Measurements from ENCODE around the gene IL11RA.
A peak's percentile ranks its signal among the peaks of the same experiment; 100 is the strongest.

IL11RA gene

DNA sequence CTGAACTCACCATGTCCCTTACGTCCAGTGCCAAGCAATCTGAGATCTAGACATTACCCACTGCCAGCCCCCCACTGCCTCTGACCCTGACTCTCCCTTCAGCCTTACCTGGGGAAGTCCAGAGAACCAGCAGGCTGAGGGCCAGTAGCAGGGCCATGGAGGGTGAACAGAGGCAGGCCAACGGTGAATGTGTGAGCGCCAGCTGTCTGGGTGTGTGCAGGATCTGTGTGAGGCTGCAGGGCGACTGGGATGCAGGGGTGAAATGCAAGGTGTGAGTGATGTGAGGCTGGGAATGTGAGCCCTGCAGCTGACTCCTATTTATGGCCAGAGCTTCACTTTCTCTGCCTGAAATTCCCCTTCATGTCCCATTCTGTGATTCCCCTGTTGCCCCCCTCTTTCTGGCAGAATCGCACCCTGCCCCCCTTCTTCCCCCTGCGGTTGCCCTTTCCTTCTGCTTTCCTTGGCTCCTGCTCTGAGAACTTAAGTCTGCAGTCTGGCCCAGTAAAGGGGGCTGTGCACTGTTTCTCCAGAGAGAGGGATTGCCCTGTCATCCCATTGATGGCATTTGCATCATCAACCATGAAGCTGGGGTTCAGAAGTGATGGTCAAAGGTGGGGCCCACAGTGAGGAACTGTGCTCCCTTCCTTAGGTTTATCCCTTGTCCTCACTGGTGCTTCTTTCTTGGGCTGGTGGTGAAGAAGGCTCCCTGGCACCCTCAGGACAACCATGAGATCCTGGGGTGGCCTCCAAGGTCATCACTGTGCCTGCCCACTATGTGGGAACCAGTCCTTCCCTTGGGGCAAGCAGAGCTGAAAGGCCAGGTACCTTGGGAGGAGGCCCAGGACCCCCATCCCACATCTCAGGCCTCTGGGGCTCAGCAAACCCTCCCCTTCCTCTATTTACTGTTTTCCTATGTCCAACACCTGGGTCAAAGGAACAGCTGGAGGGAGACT, 39.3 kb downstream of the IL11RA start, which contains the start of gene CCL19:
TSS of gene CCL19 (minus strand) at position 294 of the 953 bp plus-strand sequence. CDS start at position 157, 137 bp downstream.
- H3K27ac ChIP-seq (ENCODE audit: low read depth, low read length): no peak within 1 kb of the TSS
- no peak within 1 kb of the TSS for H3K4me3 ChIP-seq (ENCODE audit: low read depth, low read length)
- H3K79me1 ChIP-seq (ENCODE audit: low read length): no peaks in the 10 kb centered on the region
- H3K36me3 ChIP-seq (ENCODE audit: control insufficient read depth in 1 of 2, insufficient read depth in 2 of 2, low read length in 2 of 2): no peaks in the 10 kb centered on the region
- no peak within 1 kb of the TSS for H3K4ac ChIP-seq (ENCODE audit: low read depth, low read length)
- H2AFZ ChIP-seq (ENCODE audit: insufficient read depth, low read length, poor library complexity): no peak within 1 kb of the TSS
- no peak within 1 kb of the TSS for H3K9ac ChIP-seq (ENCODE audit: low read length)
- H3K14ac ChIP-seq (ENCODE audit: low read length): no peak within 1 kb of the TSS
- no peaks in the 10 kb centered on the region for H3K27me3 ChIP-seq (ENCODE audit: insufficient read depth, low read length)
- H2AK5ac ChIP-seq (ENCODE audit: low read length): no peak within 1 kb of the TSS
- H3K79me2 ChIP-seq (ENCODE audit: control insufficient read depth, insufficient read depth, low read length, poor library complexity): no peaks in the 10 kb centered on the region
- WGBS (ENCODE audit: extremely low coverage, insufficient coverage, insufficient read length): no CpG with 5 or more reads among the region's 6 CpGs
- H2BK12ac ChIP-seq (ENCODE audit: low read length): no peak within 1 kb of the TSS
- no peak within 1 kb of the TSS for H2BK120ac ChIP-seq (ENCODE audit: insufficient read depth, low read length, poor library complexity)
- H3K4me2 ChIP-seq (ENCODE audit: low read length): no peak within 1 kb of the TSS
- H3K4me1 ChIP-seq (ENCODE audit: control insufficient read depth in 1 of 2, insufficient read depth in 2 of 2, low read length in 2 of 2): no peaks in the 10 kb centered on the region
- H4K8ac ChIP-seq (ENCODE audit: low read depth, low read length): no peak within 1 kb of the TSS
- DNase-seq: no peak
- H4K91ac ChIP-seq (ENCODE audit: low read depth, low read length): no peak within 1 kb of the TSS
- H3K18ac ChIP-seq (ENCODE audit: low read length): no peak within 1 kb of the TSS
- no peak within 1 kb of the TSS for H4K12ac ChIP-seq (ENCODE audit: low read depth, low read length)
- no peak within 1 kb of the TSS for H3K23ac ChIP-seq (ENCODE audit: low read length)
- H3K9me3 ChIP-seq (ENCODE audit: insufficient read depth, low read depth, low read length): no peaks in the 10 kb centered on the region
- H2BK5ac ChIP-seq (ENCODE audit: low read depth, low read length, poor library complexity): no peak within 1 kb of the TSS

DNA sequence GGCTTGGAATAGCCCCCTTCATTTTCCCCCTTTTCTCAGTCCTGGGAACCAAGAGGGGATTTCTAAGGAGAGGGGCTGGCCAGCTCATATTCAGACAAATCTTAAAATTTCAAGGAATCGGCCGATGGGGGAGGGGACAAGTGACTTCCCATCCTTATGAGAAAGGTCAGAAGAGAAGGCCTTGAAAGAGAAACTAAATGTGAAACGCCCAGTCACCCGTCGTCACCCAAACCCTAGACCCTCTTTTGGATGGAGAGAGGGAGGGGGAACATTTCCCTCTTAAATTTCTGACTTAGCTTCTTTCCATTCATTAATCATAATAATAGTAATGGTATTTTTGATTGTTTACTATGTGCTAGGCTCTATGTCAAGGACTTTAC, 39.9 kb downstream of the IL11RA start:
- no peak overlapping the region for H2AFZ ChIP-seq (ENCODE audit: insufficient read depth, low read length, poor library complexity)
- no peaks in the 10 kb centered on the region for H3K79me2 ChIP-seq (ENCODE audit: control insufficient read depth, insufficient read depth, low read length, poor library complexity)
- no peak overlapping the region for H3K4me3 ChIP-seq (ENCODE audit: low read depth, low read length)
- H3K4me2 ChIP-seq (ENCODE audit: low read length): no peak overlapping the region
- H2BK120ac ChIP-seq (ENCODE audit: insufficient read depth, low read length, poor library complexity): no peak overlapping the region
- H4K91ac ChIP-seq (ENCODE audit: low read depth, low read length): no peak overlapping the region
- H3K4ac ChIP-seq (ENCODE audit: low read depth, low read length): no peak overlapping the region
- H3K14ac ChIP-seq (ENCODE audit: low read length): no peak overlapping the region
- H3K18ac ChIP-seq (ENCODE audit: low read length): no peak overlapping the region
- H3K9ac ChIP-seq (ENCODE audit: low read length): no peak overlapping the region
- no peak overlapping the region for H2BK12ac ChIP-seq (ENCODE audit: low read length)
- H3K36me3 ChIP-seq (ENCODE audit: control insufficient read depth in 1 of 2, insufficient read depth in 2 of 2, low read length in 2 of 2): no peaks in the 10 kb centered on the region
- H3K9me3 ChIP-seq (ENCODE audit: insufficient read depth, low read depth, low read length): no peaks in the 10 kb centered on the region
- H4K12ac ChIP-seq (ENCODE audit: low read depth, low read length): no peak overlapping the region
- H3K4me1 ChIP-seq (ENCODE audit: control insufficient read depth in 1 of 2, insufficient read depth in 2 of 2, low read length in 2 of 2): no peaks in the 10 kb centered on the region
- H2AK5ac ChIP-seq (ENCODE audit: low read length): no peak overlapping the region
- no CpG with 5 or more reads among the region's 5 CpGs for WGBS (ENCODE audit: extremely low coverage, insufficient coverage, insufficient read length)
- H3K27ac ChIP-seq (ENCODE audit: low read depth, low read length): no peak overlapping the region
- no peak overlapping the region for H3K23ac ChIP-seq (ENCODE audit: low read length)
- no peak overlapping the region for H2BK5ac ChIP-seq (ENCODE audit: low read depth, low read length, poor library complexity)
- H3K79me1 ChIP-seq (ENCODE audit: low read length): no peaks in the 10 kb centered on the region
- no peak overlapping the region for H4K8ac ChIP-seq (ENCODE audit: low read depth, low read length)
- no peaks in the 10 kb centered on the region for H3K27me3 ChIP-seq (ENCODE audit: insufficient read depth, low read length)
- no peak for DNase-seq

GRCh38 chr9:34693560-34693959, 41.6 kb downstream of the IL11RA start:
- Histone ChIP-seq H2BK120ac (ENCODE audit: insufficient read depth, low read length, poor library complexity) (no peak overlapping the region), H3K14ac (ENCODE audit: low read length) (no peak overlapping the region)

DNA sequence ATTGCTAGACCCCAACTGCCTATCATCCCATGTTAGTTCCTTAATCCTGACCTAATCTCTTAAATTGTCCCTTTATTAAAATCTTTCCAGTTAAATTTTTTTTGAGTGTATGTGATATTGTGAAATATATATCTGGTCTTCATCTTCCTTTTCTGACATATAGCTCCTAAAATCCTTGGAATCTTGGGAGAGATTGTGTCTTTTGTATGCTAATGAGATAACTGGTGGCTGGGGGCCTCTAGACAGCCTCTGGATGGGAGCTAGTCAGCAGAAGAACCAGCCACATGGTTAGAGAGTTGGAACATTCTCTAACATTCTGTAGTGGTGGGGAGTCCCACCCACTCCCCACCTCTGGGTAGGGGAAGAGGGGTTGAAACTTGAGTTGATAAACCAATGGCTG, 42.8 kb downstream of the IL11RA start:
- H2AFZ ChIP-seq (ENCODE audit: insufficient read depth, low read length, poor library complexity): no peak overlapping the region
- H3K9me3 ChIP-seq (ENCODE audit: insufficient read depth, low read depth, low read length): no peaks in the 10 kb centered on the region
- H3K4me3 ChIP-seq (ENCODE audit: low read depth, low read length): no peak overlapping the region
- no peak overlapping the region for H3K14ac ChIP-seq (ENCODE audit: low read length)
- H3K27me3 ChIP-seq (ENCODE audit: insufficient read depth, low read length): peaks cover 5% of the 10 kb centered on the region
- H3K36me3 ChIP-seq (ENCODE audit: control insufficient read depth in 1 of 2, insufficient read depth in 2 of 2, low read length in 2 of 2): no peaks in the 10 kb centered on the region
- no peak overlapping the region for H2AK5ac ChIP-seq (ENCODE audit: low read length)
- peak; percentile 33 to 83 for DNase-seq
- no peak overlapping the region for H2BK5ac ChIP-seq (ENCODE audit: low read depth, low read length, poor library complexity)
- H3K23ac ChIP-seq (ENCODE audit: low read length): no peak overlapping the region
- H3K9ac ChIP-seq (ENCODE audit: low read length): no peak overlapping the region
- H3K4me1 ChIP-seq (ENCODE audit: control insufficient read depth in 1 of 2, insufficient read depth in 2 of 2, low read length in 2 of 2): no peaks in the 10 kb centered on the region
- H3K4me2 ChIP-seq (ENCODE audit: low read length): no peak overlapping the region
- no peaks in the 10 kb centered on the region for H3K79me2 ChIP-seq (ENCODE audit: control insufficient read depth, insufficient read depth, low read length, poor library complexity)
- no peak overlapping the region for H4K12ac ChIP-seq (ENCODE audit: low read depth, low read length)
- no peak overlapping the region for H2BK12ac ChIP-seq (ENCODE audit: low read length)
- H4K91ac ChIP-seq (ENCODE audit: low read depth, low read length): no peak overlapping the region
- H2BK120ac ChIP-seq (ENCODE audit: insufficient read depth, low read length, poor library complexity): no peak overlapping the region
- H3K4ac ChIP-seq (ENCODE audit: low read depth, low read length): no peak overlapping the region
- H3K27ac ChIP-seq (ENCODE audit: low read depth, low read length): no peak overlapping the region
- H4K8ac ChIP-seq (ENCODE audit: low read depth, low read length): no peak overlapping the region
- H3K79me1 ChIP-seq (ENCODE audit: low read length): no peaks in the 10 kb centered on the region
- H3K18ac ChIP-seq (ENCODE audit: low read length): no peak overlapping the region

More at GRCh38 chr9:34693560-34693959, 41.6 kb downstream of the IL11RA start:
- no peak overlapping the region for H3K27ac ChIP-seq (ENCODE audit: low read depth, low read length)
- no peak overlapping the region for H3K23ac ChIP-seq (ENCODE audit: low read length)
- no peak overlapping the region for H4K91ac ChIP-seq (ENCODE audit: low read depth, low read length)
- no peak overlapping the region for H2BK12ac ChIP-seq (ENCODE audit: low read length)
- no peak overlapping the region for H4K12ac ChIP-seq (ENCODE audit: low read depth, low read length)
- no peak overlapping the region for H3K18ac ChIP-seq (ENCODE audit: low read length)
- no peaks in the 10 kb centered on the region for H3K9me3 ChIP-seq (ENCODE audit: insufficient read depth, low read depth, low read length)
- no peak for DNase-seq
- H3K79me1 ChIP-seq (ENCODE audit: low read length): no peaks in the 10 kb centered on the region
- H3K27me3 ChIP-seq (ENCODE audit: insufficient read depth, low read length): no peaks in the 10 kb centered on the region
- no peaks in the 10 kb centered on the region for H3K4me1 ChIP-seq (ENCODE audit: control insufficient read depth in 1 of 2, insufficient read depth in 2 of 2, low read length in 2 of 2)
- H2BK5ac ChIP-seq (ENCODE audit: low read depth, low read length, poor library complexity): no peak overlapping the region
- no peak overlapping the region for H3K4ac ChIP-seq (ENCODE audit: low read depth, low read length)
- H4K8ac ChIP-seq (ENCODE audit: low read depth, low read length): no peak overlapping the region
- H3K9ac ChIP-seq (ENCODE audit: low read length): no peak overlapping the region
- no CpG with 5 or more reads among the region's 2 CpGs for WGBS (ENCODE audit: extremely low coverage, insufficient coverage, insufficient read length)
- no peaks in the 10 kb centered on the region for H3K79me2 ChIP-seq (ENCODE audit: control insufficient read depth, insufficient read depth, low read length, poor library complexity)
- H3K4me3 ChIP-seq (ENCODE audit: low read depth, low read length): no peak overlapping the region
- H3K36me3 ChIP-seq (ENCODE audit: control insufficient read depth in 1 of 2, insufficient read depth in 2 of 2, low read length in 2 of 2): no peaks in the 10 kb centered on the region
- H2AK5ac ChIP-seq (ENCODE audit: low read length): no peak overlapping the region
- H3K4me2 ChIP-seq (ENCODE audit: low read length): no peak overlapping the region
- no peak overlapping the region for H2AFZ ChIP-seq (ENCODE audit: insufficient read depth, low read length, poor library complexity)

Data from trophoblast cell (in vitro differentiated cells and primary cell).